Activated CD4-positive, alpha-beta T cell treated with anti-CD3 and anti-CD28 coated beads, Interleukin-2, amount 50 U/mL, for 48 hours (primary cell): ENCODE measurements around the gene MEFV.
A peak's percentile ranks its signal among the peaks of the same experiment; 100 is the strongest.
"Not testable (repeated sequence)": the region's sequence is repeated elsewhere in the genome, so short reads cannot be mapped to it uniquely, and the experiment has no call there.

Source experiments
- DNase-seq, 2 experiments: peaks; one replicate each; pipeline ENCODE4 v3.0.0-alpha.2; 2020

The MEFV gene

DNA sequence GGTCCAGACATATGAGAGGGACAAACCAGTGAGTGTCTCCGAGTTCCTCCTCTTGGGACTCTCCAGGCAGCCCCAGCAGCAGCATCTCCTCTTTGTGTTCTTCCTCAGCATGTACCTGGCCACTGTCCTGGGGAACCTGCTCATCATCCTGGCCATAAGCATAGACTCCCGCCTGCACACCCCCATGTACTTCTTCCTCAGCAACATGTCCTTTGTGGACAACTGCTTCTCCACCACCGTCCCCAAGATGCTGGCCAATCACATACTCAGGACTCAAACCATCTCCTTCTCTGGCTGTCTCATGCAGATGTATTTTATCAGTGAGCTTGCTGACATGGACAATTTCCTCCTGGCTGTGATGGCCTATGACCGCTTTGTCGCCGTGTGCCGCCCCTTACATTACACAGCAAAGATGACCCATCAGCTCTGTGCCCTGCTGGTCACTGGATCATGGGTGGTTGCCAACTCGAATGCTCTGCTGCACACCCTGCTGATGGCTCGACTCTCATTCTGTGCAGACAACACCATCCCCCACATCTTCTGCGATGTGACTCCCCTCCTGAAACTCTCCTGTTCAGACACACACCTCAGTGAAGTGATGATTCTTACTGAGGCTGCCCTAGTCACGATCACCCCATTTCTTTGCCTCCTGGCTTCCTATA lies 40.7 kb downstream of the MEFV start:
- peak; percentile 20 for DNase-seq

DNA sequence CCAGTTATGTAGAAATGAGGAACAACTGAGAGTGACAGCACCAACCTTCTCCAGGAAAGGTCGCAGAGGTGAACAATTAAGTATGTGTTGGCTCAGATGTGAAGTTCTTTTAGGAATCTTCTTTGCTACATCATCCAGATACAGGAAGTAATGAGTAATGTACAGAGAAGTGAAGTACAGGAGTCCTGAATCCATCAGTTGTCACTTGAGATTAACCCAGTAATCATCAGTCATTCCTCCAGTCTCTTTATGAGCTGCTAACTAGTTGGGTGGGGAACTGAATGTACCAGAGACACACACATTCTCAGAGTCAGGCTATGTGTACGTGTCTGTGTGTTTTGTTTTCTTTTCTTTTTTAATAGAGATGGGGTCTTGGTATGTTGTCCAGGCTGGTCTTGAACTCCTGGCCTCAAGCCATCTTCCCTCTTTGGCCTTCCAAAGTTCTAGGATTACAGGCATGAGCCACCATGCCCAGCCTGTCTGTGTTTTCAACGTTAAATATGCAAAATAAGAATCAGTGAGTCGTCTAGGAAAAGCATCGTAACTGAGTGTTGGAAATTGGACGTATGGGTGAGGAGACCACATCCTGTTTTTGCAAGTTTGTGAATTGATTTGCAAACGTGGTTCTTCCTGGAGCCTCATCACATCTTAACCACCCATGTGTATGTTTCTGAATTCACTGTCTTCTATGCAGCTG lies 41.4 kb downstream of the MEFV start:
- peak; percentile 15 to 32 for DNase-seq

DNA sequence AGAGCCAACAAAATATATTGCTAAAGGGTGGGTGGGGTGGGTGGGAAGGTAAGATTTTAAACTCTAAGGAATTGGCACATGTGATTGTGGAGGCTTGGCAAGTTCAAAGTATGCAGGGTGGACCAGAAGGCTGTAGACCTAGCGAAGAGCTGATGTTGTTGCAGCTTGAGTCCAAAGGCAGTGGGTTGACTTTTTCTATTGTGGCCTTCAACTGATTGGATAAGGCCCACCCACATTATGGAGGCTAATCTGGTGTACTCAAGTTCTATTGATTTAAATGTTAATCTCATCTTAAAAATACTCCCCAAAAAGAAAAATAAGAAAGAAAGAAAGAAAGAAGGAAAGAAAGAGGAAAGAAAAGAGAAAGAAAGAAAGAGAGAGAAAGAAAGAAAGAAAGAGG lies 43.9 kb downstream of the MEFV start:
- DNase-seq, result no peak

DNA sequence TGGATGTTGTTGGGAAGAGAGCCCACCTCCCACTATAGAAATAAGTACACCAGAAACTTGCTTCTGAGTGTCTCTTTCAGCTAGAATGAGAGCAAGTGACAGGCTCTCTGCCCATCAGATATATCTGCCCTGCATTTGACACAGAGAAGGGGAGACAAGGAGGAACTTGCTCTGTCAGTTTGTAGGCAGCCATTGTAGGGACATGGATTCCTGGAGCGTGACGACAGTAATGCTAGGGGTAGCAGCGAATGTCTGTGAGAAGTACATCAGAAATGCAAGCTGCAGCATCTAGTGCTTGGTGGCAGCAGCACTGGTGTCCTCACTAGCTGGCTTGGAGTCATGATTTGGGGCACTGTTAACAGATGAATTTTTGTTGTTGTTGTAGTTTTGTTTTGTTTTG lies 44.4 kb downstream of the MEFV start:
- DNase-seq, result no peak

DNA sequence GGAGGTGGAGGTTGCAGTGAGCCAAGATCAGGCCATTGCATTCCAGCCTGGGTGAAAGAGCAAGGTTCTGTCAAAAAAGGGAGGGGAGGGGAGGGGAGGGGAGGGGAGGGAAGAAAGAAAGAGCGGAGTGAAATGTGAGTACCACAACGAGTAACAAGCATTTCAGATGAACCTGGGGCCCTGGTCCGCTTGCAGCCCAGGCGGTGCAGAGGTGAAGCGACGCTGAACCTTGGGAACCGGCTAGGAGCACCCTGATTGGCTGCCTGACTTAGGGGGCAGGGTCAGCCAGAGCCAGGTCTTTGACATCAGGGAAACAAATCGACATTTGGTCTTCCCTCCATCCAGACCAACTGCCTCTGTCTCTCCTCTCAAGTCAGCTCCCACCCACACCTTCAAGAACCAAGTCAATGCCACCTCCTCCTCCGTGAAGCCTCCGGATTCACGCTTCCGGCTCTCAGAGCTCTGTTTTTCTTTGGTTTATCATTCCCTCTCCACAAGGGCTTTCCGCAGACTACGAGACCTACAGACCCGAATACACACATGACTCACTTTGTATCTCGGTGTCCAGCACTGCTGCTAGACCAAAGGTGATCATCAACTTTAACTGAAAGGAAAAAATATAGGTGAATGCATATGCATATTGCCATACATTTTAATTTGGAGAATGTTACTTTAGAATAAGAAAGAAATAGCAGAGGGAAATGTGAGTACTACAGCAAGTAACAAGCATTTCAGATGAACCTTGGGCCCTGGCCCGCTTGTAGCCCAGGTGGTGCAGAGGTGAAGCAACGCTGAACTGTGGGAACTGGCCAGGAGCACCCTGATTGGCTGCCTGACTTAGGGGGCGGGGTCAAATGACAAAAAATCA lies 49.1 kb downstream of the MEFV start:
- DNase-seq, result no peak

DNA sequence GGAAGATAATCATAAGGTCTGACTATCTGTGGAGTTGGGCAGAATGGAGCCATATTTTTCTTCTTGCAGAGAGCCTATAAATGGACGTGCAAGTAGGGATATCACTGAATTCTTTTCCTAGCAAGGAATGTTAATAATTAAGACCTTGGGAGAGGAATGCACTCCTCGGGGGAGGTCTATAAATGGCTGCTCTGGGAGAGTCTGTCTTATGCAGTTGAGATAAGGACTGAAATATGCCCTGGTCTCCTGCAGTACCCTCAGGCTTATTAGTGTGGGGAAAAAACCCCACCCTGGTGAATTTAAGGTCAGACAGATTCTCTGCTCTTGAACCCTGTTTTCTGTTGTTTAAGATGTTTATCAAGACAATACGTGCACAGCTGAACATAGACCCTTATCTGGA lies 50.5 kb downstream of the MEFV start:
- not testable (repeated sequence) for DNase-seq

DNA sequence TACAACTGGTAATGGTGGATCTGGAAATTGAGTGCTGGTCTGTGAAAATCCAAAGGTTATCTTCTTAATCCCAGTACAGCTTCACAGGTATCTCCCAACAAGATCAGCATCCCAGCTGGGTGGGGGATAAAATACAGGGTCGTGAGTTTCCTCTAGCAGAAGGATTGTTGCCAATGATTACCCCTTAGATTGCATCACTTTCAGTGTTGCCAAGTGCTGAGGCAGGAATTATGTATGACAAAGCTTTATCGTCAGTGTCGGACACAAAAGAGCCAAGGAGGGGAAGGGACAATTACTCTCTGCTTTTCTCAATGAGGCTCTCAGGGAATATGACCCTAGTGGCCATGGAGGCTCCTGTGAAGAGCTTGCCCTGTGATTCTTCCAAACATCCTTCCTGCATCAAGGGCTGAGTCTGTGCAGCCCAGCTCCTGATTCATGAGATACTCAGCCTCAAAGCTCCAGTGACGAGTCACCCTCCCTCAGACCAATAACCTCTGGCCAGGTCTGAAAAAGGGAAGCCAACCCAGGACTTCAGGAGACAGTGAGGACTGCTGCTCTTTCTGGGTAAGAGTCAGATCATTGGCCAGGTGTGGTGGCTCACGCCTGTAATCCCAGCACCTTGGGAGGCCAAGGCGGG lies 53.4 kb downstream of the MEFV start:
- DNase-seq, result no peak

DNA sequence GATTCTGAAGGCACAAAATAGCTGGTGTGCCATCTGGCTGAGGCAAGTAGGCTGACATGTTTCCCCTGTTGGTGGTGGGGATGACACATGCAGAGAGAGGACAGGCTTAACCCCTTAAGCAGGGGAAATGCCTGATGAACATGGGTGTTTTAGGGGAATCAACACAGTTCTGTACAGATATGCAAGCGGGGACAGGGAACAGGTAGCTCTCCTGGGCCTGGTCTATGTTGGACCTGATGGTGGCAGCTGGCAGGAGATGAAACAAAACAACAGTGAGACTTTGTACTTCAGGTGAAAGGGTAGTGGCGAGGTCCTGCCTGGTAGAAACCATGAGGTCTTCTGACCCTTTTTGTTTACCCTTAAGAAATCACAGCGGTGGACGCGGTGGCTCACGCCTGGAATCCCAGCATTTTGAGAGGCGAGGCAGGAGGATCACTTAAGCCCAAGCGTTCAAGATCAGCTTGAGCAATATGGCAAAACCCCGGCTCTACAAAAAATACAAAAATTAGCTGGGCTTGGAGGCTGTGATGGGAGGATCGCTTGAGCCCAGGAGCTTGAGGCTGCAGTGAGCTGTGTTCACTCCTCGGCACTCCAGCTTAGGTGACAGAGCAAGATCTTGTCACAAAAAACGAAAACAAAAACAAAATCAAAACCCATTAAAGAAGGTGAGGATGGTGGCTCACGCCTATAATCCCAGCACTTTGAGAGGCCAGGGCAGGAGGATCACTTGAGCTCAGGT lies 57.9 kb downstream of the MEFV start:
- DNase-seq, result no peak

DNA sequence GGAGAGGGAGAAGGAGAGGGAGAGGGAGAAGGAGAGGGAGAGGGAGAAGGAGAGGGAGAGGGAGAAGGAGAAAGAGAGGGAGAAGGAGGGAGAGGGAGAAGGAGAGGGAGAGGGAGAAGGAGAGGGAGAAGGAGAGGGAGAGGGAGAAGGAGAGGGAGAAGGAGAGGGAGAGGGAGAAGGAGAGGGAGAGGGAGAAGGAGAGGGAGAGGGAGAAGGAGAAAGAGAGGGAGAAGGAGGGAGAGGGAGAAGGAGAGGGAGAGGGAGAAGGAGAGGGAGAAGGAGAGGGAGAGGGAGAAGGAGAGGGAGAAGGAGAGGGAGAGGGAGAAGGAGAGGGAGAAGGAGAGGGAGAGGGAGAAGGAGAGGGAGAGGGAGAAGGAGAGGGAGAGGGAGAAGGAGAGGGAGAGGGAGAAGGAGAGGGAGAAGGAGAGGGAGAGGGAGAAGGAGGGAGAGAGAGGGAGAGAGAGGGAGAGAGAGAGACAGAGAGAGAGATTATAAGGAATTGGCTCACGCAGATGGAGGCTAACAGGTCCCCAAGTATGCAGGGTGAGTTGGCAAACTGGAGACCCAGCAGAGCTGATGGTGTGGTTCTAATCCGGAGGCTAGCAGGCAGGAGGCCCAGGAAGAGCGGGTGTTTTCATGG lies 58.6 kb downstream of the MEFV start:
- DNase-seq, result not testable (repeated sequence)

DNA sequence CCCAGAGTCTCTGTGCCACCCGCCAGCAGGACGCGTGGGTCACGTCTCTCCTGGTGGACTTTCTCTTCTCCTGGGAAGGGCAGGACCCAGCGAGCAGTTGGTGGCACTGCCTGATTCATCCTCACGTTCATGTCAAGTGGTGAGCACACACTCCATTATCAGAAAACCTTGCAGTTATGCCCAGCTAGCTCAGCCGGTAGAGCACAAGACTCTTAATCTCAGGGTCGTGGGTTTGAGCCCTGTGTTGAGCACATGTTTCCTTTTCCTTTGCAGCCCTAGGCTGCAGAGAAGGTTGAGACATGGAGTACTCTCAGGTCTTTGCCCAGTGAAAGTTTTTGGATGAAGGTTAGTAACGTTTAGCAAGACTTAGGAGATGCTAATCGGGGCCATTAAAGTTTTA lies 60.5 kb downstream of the MEFV start:
- DNase-seq, result no peak

DNA sequence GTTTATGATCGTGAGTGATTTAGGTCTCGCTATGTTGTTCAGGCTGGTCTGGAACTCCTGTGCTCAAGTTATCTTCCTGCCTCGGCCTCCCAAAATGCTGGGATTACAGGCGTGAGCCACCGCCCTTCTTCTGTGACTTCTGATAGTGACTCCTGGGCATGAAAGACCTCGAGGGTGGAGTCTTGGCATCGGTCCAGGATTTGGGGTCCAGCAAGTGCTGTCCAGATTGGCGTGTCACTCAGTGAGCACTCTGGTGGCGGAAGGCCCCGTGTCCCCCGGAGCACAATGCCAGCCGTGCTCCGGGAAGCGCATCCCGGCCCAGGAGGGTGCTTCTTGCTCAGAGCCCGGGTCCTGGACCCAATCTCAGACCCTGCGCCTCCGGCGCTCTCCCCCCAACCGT lies 61.6 kb downstream of the MEFV start:
- DNase-seq, result no peak

DNA sequence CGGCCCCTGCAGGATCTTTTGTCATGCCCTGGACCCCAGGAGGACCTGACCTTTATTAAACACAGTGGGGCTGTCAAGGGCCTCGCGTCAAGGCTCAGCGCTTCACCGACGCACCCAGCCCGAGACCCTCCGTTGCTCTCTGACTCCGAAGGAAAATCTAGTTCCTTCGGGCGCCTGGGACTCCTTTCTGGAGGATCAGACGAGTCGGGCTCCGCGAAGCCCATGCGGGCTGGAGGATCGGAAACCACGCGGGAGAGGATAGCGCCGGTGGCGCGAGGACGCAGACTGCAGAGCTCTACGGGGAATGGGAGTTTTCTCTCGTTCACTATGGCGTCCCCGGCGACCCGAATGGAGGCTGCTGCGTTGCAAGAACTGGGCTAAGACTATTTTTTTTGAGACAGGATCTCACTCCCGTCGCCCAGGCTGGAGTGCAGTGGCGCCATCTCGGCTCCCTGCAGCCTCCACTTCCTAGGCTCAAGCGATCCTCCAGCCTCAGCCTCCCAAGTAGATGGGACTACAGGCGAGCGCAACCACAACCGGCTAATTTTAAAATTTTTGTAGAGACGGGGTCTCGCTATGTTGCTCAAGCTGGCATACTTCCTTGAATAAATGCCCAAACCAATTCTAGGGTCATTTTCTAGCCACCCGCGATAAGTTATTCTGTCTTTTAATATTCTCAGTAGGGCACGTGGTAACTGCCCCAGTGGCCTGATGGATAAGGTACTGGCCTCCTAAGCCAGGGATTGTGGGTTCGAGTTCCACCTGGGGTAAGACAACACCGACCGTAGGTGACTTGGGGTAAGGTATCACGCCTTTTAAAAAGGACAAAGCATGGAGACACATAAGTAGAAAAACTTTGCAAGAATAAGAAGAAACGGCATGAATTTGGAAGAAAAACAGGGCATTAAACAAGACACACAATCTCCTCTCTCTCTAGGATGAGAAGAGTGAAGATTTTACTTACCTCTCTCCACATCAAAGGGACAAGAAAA lies 62.9 kb downstream of the MEFV start:
- no peak for DNase-seq

DNA sequence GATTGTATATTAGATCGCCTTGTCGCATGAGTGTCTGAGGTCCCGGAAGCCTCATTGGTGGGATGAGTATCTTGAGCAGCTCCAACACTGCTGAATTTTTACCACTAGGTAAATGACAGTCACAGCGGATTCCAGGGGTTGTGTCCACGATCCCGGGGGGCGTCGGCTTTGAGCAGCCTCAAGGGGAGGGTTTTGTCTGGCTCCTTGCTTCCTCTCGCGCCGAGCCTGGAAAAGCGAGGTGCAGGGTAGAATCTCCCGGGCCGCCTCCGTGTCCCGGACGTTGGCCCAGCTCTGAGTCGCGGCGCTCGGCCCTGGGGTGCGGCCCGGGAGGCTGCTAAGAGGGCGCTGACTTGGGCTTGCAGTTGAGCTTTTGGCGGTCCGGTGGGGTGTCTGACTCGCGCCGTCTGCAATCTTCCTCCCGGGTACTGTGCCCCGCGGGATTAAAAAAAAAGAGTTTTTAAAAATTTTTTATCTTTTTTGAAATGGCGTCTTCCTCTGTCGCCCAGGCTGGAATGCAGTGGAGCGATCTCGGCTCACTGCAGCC lies 63.9 kb downstream of the MEFV start:
- DNase-seq, result no peak
